Measurements from ENCODE around the gene PRR36. TPM values are rescaled to one million over a fixed set of nuclear protein-coding genes. Genes with fewer than 3 reads are reported as not detected.

PRR36 gene
- total RNA-seq, 1 donor = not detected

- Histone ChIP-seq H2AFZ (ENCODE audit: low read length) (no peak overlapping the region), H3K79me2 (ENCODE audit: insufficient read depth, low read length) (peaks cover 24% of the 10 kb centered on the region), H3K36me3 (ENCODE audit: insufficient read depth, low read length) (no peaks in the 10 kb centered on the region), H4K20me1 (ENCODE audit: insufficient read depth, low read length) (peaks cover 20% of the 10 kb centered on the region), H3K27me3 (ENCODE audit: insufficient read depth, low read length) (no peaks in the 10 kb centered on the region), H3K27ac (ENCODE audit: low read depth, low read length) (no peak overlapping the region), H3K9me3 (ENCODE audit: low read depth, low read length) (no peaks in the 10 kb centered on the region), H3K4me3 (ENCODE audit: insufficient read depth, low read length) (no peak overlapping the region), H3K4me2 (ENCODE audit: insufficient read depth, low read length) (no peak overlapping the region), H3K4me1 (ENCODE audit: insufficient read depth, low read length) (peaks cover 12% of the 10 kb centered on the region)
- no peak for TF ChIP-seq CTCF (IDR thresholded peaks at IDR 0.05; ENCODE audit: extremely low read depth, low read depth, low read length)
- no peak for DNase-seq (ENCODE audit: insufficient read length, low spot score, missing footprints)
These were observed 31.4 kb downstream of the PRR36 start for GRCh38 chr19:7842661-7843294.

DNA sequence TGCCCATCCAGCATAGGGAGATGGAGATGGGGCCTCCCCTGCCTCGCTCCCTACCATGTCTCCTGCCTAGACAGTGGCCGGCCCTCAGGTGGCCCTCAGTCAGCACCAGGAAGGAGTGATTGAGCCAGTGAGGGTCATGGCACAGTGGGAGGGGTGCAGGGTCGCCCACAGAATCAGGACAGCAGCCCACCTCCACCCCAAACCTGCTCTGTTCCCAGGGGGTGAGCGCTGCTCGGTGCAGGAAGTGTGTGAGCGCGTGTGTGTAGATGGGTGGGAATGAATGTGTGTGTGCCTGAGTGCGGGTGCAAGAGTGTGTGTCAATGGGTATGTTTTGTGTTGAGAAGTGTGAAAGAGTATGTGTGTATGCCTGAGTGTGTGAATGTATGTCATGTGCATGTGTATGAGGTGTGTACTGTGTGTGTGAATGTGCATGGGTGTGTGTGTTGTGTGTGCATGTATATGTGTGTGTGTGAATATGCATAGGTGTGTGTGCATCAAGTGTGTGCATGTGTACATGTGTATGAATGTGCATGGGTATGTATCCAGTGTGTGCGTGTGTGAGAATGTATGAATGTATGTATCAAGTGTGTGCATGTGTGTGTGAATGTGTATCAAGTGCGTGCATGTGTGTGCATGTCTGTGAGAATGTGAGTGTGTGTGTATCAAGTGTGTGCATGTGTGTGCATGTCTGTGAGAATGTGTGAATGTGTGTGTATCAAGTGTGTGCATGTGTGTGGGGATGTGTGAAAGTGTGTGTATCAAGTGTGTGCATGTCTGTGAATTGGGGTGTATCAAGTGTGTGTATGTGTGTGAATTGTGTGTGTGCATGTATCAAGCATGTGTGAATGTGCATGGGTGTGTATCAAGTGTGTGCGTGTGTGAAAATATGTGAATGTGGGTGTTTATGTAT, 32.2 kb downstream of the PRR36 start:
- H3K27ac ChIP-seq (ENCODE audit: low read depth, low read length) = no peak overlapping the region
- no peak overlapping the region for H3K4me2 ChIP-seq (ENCODE audit: insufficient read depth, low read length)
- H3K4me3 ChIP-seq (ENCODE audit: insufficient read depth, low read length) = no peak overlapping the region
- no peak for TF ChIP-seq CTCF (IDR thresholded peaks at IDR 0.05; ENCODE audit: extremely low read depth, low read depth, low read length)
- no peaks in the 10 kb centered on the region for H3K27me3 ChIP-seq (ENCODE audit: insufficient read depth, low read length)
- DNase-seq (ENCODE audit: insufficient read length, low spot score, missing footprints) = no peak
- peaks cover 26% of the 10 kb centered on the region for H3K79me2 ChIP-seq (ENCODE audit: insufficient read depth, low read length)
- no peaks in the 10 kb centered on the region for H3K36me3 ChIP-seq (ENCODE audit: insufficient read depth, low read length)
- H2AFZ ChIP-seq (ENCODE audit: low read length) = no peak overlapping the region
- H3K9me3 ChIP-seq (ENCODE audit: low read depth, low read length) = no peaks in the 10 kb centered on the region
- peaks cover 17% of the 10 kb centered on the region for H3K4me1 ChIP-seq (ENCODE audit: insufficient read depth, low read length)
- H4K20me1 ChIP-seq (ENCODE audit: insufficient read depth, low read length) = peaks cover 20% of the 10 kb centered on the region

DNA sequence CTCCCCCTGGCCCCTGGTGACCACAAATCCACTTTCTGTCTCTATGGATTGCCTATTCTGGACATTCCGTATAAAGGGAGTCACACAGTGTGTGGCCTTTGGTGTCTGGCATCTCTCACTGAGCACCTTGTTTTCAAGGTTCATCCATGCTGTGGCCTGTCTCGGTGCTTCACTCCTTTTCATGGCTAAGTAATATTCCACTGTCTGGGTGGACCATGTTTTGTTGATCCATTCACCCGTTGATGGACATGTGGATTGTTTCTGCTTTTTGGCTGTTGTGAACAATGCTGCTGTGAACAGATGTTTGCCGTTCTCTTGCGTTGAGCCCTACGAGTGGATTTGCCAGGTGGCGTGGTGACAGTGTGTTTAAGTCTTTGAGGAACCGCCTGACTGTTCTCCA, 33.6 kb downstream of the PRR36 start:
- Histone ChIP-seq H3K4me1 (ENCODE audit: insufficient read depth, low read length) (peaks cover 17% of the 10 kb centered on the region), H3K36me3 (ENCODE audit: insufficient read depth, low read length) (no peaks in the 10 kb centered on the region), H3K79me2 (ENCODE audit: insufficient read depth, low read length) (peaks cover 31% of the 10 kb centered on the region), H3K27me3 (ENCODE audit: insufficient read depth, low read length) (no peaks in the 10 kb centered on the region), H3K4me3 (ENCODE audit: insufficient read depth, low read length) (no peak overlapping the region), H3K9me3 (ENCODE audit: low read depth, low read length) (no peaks in the 10 kb centered on the region), H4K20me1 (ENCODE audit: insufficient read depth, low read length) (peaks cover 20% of the 10 kb centered on the region), H3K4me2 (ENCODE audit: insufficient read depth, low read length) (no peak overlapping the region), H2AFZ (ENCODE audit: low read length) (no peak overlapping the region), H3K27ac (ENCODE audit: low read depth, low read length) (no peak overlapping the region)
- no peak for TF ChIP-seq CTCF (IDR thresholded peaks at IDR 0.05; ENCODE audit: extremely low read depth, low read depth, low read length)
- no peak for DNase-seq (ENCODE audit: insufficient read length, low spot score, missing footprints)

DNA sequence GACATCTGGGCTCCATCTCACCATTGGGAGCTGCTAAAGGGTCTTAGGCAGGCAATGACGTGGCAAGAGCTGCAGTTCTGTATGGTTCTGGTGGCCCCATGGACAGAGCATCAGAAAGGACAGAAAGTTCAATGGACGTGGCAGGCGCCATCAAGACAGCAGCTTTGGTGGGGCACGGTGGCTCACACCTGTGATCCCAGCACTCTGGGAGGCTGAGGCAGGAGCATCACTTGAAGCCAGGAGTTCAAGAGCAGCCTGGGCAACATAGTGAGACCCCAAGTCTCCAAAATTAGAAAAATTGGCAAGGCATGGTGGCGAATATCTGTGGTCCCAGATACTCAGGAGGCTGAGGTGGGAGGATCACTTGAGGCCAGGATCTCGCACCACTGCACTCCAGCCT, 34.7 kb downstream of the PRR36 start:
- H2AFZ ChIP-seq (ENCODE audit: low read length) = no peak overlapping the region
- no peak overlapping the region for H3K27ac ChIP-seq (ENCODE audit: low read depth, low read length)
- H3K4me2 ChIP-seq (ENCODE audit: insufficient read depth, low read length) = no peak overlapping the region
- no peaks in the 10 kb centered on the region for H3K36me3 ChIP-seq (ENCODE audit: insufficient read depth, low read length)
- H3K4me3 ChIP-seq (ENCODE audit: insufficient read depth, low read length) = no peak overlapping the region
- H3K4me1 ChIP-seq (ENCODE audit: insufficient read depth, low read length) = peaks cover 17% of the 10 kb centered on the region
- no peak for DNase-seq (ENCODE audit: insufficient read length, low spot score, missing footprints)
- H4K20me1 ChIP-seq (ENCODE audit: insufficient read depth, low read length) = peaks cover 10% of the 10 kb centered on the region
- no peaks in the 10 kb centered on the region for H3K9me3 ChIP-seq (ENCODE audit: low read depth, low read length)
- no peak for TF ChIP-seq CTCF (IDR thresholded peaks at IDR 0.05; ENCODE audit: extremely low read depth, low read depth, low read length)
- peaks cover 35% of the 10 kb centered on the region for H3K79me2 ChIP-seq (ENCODE audit: insufficient read depth, low read length)
- H3K27me3 ChIP-seq (ENCODE audit: insufficient read depth, low read length) = no peaks in the 10 kb centered on the region
